ENCODE measurements around the gene AHRR.

The AHRR gene

GRCh38 chr5:451587-452458 is 130.3 kb downstream of the AHRR start:
- in situ Hi-C loops (cut with MboI; ENCODE audit: low sequenced_read_pairs): no loop called here

GRCh38 chr5:452978-453710 is 131.6 kb downstream of the AHRR start:
- in situ Hi-C loops (cut with MboI; ENCODE audit: low sequenced_read_pairs): no loop called here

DNA sequence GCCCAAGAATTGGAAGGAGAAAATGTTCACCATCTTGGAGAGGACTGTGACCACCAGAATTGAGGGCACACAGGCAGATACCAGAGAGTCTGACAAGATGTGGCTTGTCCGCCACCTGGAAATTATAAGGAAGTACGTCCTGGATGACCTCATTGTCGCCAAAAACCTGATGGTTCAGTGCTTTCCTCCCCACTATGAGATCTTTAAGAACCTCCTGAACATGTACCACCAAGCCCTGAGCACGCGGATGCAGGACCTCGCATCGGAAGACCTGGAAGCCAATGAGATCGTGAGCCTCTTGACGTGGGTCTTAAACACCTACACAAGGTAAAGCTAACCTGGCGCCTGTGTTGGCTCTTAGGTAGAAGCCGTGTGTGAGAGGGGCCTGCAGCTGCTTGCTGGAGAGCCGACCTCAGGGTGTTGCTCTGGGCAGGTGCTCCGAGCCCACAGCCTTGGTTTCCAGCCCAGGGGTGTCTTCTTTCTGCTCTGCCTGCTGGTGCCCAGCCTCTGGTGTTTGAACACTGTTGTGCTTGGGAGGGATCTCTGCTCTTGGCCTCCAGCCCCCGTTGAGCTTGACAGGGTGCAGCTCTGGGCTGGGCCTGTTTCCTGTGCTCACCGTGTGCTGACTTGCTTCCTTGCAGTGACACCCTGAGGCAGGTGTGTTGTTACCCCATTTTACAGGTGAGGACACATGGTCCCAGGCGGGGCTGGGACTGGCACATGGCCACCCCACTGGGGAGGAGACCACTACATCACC is 132.4 kb downstream of the AHRR start:
- in situ Hi-C loops (cut with MboI; ENCODE audit: low sequenced_read_pairs): no loop called here

- in situ Hi-C loops (cut with MboI; ENCODE audit: low sequenced_read_pairs): no loop called here
These were observed 133.4 kb downstream of the AHRR start for GRCh38 chr5:454936-455335.

- in situ Hi-C loops (cut with MboI; ENCODE audit: low sequenced_read_pairs): no loop called here
These were observed 134.3 kb downstream of the AHRR start for GRCh38 chr5:455806-456205.

DNA sequence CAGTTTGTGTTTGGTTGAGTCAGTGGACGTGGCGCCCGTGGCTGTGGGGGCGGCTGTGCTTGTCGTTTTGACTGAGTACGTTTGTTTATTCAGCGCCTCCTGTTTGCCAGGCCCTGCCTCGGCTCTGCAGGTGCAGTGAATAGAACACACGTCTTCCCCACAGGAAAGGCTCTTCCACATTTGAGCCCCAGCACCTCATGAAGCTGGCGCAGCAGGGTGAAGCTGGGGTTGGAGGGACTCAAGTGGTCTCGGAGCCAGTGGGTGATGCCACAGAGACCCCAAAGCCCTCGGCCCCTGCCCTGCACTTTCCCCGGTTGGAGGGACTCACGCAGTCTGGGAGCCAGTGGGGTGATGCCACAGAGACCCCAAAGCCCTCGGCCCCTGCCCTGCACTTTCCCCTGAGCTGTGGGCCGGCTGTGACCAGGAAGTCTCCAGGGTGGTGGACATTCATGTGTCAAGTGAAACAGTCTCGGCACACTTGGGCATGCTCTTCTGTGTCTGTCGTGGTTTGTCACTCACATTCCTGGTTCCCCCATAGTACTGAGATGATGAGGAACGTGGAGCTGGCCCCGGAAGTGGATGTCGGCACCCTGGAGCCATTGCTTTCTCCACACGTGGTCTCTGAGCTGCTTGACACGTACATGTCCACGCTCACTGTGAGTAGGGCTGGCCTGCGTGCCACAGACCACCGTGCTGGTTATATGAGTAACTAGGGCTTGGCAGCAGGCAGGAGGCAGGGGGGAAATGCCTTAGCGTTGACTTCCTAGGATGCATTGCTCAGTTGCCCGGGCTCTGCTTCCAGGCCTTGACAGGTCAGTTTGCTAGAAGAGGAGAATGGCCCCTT is 135.1 kb downstream of the AHRR start:
- in situ Hi-C loops (cut with MboI; ENCODE audit: low sequenced_read_pairs): no loop called here

DNA sequence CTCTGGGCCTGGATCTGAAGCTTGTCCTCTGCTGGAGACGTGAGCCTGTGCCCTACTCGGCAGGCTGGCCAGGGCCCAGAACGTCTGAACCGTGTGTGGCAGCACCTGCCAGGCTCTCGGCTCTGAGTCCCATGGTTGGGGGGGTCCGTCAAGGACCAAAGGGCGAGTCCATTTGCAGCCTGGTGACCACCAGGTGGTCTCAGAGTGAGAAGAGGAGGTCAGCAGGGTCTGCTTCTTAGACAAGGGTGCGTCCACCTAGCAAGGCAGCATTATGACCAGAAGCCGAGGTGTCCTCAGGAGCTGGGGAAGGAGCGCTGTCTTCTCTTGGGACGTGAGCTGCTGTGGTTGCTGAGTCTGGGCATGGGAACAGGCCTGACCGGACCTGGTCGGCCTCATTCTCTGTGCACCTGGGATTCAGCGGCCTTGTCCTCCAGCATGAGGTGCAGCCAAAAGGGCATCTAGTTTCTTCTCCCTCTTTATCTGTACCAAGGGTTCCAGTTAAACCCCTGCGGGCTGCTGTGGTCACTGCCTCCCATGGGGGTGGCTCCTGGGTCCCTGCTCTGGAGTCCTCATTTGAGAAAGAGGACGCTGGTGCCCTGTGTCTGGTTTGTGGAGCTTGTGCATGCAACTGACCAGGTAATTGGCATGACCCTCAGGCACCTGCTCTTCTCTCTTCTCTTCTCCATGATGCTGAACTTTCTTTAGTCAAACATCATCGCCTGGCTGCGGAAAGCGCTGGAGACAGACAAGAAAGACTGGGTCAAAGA is 135.9 kb downstream of the AHRR start:
- in situ Hi-C loops (cut with MboI; ENCODE audit: low sequenced_read_pairs): no loop called here

GRCh38 chr5:458547-459353 is 137.2 kb downstream of the AHRR start:
- in situ Hi-C loops (cut with MboI; ENCODE audit: low sequenced_read_pairs): no loop called here

- in situ Hi-C loops (cut with MboI; ENCODE audit: low sequenced_read_pairs): no loop called here
These were observed 138.2 kb downstream of the AHRR start for GRCh38 chr5:459562-460272.

DNA sequence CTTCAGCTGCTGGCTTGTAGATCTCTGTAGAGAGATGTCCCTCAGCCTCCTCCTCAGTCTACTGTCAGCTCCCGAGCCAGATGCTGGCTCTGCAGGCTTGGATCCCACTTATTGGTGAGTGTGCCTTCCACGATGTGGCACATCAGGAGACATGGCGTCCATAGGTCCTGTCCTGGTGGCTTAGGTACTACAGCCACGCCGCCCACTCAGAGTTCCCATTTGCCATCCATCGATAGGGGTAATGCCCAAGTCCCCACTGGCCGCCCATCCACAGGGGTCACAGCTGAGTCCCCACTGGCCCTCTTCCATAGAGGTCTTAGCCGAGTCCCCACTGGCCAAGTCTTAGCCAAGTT is 138.7 kb downstream of the AHRR start:
- in situ Hi-C loops (cut with MboI; ENCODE audit: low sequenced_read_pairs): no loop called here

DNA sequence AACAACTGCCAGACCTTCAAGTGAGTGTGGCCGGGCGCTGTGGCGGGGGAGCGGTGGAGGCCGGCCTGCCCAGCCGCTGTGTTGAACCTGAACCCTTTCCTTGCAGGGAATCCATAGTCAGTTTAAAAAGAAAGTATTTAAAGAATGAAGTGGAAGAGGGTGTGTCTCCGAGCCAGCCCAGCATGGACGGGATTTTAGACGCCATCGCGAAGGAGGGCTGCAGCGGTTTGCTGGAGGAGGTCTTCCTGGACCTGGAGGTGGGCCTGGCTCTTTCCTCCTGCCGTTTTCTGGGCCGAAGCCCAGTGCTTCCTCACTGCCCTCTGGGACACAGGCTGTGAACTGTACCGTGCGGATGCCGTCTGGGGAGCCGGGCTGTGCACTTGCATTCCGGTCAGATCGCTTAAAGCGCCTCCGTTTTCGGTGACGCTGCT is 140.6 kb downstream of the AHRR start:
- in situ Hi-C loops (cut with MboI; ENCODE audit: low sequenced_read_pairs): no loop called here

DNA sequence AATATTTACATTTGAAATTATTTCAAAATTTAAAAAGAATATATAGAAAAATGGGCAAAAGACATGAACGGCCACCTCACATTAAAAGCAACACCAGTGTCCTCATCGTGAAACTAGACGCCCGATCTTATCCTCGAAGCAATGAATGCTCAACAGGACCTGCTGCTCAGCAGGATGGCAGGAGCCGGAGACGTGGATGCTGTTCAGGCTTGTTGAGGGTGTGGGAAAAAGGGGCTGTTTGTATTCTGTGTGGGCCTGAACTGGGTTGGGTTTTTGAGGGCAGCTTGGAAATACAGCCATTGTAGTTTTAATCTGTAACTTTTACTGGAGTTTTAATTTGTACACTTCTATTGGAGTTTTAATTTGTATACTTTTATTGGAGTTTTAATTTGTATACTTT is 141.8 kb downstream of the AHRR start:
- in situ Hi-C loops (cut with MboI; ENCODE audit: low sequenced_read_pairs): no loop called here

GRCh38 chr5:463952-464351 is 142.4 kb downstream of the AHRR start:
- in situ Hi-C loops (cut with MboI; ENCODE audit: low sequenced_read_pairs): no loop called here

- in situ Hi-C loops (cut with MboI; ENCODE audit: low sequenced_read_pairs): no loop called here
These were observed 142.9 kb downstream of the AHRR start for GRCh38 chr5:464446-464842.

DNA sequence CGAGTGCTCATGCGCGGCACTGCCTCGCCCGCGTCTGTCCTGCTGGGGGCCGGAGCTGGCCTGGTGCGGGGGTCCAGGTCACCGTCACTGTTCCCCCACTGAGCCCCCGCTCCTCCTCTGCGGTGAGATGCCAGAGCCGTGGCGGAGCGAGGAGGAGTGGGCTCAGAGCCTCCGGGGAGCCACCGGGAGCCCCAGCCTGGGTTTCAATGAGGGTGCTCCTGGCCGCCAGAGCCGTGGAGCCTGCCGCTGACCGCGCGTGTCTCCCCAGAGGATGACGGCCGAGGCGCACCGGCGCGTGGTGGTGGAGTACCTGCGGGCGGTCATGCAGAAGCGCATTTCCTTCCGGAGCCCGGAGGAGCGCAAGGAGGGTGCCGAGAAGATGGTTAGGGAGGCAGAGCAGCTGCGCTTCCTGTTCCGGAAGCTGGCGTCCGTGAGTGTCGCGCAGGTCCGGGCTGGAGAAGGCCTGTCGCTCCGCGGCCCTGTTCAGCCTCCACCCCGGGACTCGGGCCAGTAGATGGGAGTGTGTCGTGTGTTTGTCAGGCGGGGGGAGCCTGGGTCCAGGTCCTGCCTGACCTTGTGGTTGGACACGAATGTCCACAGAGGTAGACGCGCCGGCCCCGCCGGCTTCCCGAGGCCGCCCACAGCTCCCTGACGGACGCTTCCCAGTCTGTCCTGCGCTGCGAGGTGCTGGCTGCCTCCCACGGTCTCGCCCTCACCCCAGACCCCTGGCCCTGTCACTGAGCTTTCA is 143.5 kb downstream of the AHRR start:
- in situ Hi-C loops (cut with MboI; ENCODE audit: low sequenced_read_pairs): no loop called here

- in situ Hi-C loops (cut with MboI; ENCODE audit: low sequenced_read_pairs): no loop called here
These were observed 144.3 kb downstream of the AHRR start for GRCh38 chr5:465591-466403.

All from HL-60/S4 treated with phorbol 12-myristate 13-acetate at 8.2 ng/mL for 4 days and 3 days (cell line).